Body of pancreas (tissue), 4 donors: Measurements from ENCODE around the gene ARL5C.

Experiments
- POLR2A ChIP-seq, 3 donors: fragments of 450-650 bp; IDR thresholded peaks; one replicate each; pipeline ENCODE4 v1.6.1; 2016; ENCODE audit warnings: antibody characterized with exemption in 3 of 3, mild to moderate bottlenecking in 2 of 3
- TF ChIP-seq, protein P1 (sequence below), 7 experiments: fragments of 450-650 bp in 4 of 7; fragments of 200-600 bp in 3 of 7; sonication (generic) in 3 of 7; IDR thresholded peaks; one replicate each; pipeline ENCODE4 v1.5.1; 2016 to 2019; ENCODE audit warnings: antibody characterized with exemption in 7 of 7

GRCh38 chr17:39187152-39187830 lies 21.3 kb upstream of the ARL5C start:
- TF ChIP-seq, protein P1, sequence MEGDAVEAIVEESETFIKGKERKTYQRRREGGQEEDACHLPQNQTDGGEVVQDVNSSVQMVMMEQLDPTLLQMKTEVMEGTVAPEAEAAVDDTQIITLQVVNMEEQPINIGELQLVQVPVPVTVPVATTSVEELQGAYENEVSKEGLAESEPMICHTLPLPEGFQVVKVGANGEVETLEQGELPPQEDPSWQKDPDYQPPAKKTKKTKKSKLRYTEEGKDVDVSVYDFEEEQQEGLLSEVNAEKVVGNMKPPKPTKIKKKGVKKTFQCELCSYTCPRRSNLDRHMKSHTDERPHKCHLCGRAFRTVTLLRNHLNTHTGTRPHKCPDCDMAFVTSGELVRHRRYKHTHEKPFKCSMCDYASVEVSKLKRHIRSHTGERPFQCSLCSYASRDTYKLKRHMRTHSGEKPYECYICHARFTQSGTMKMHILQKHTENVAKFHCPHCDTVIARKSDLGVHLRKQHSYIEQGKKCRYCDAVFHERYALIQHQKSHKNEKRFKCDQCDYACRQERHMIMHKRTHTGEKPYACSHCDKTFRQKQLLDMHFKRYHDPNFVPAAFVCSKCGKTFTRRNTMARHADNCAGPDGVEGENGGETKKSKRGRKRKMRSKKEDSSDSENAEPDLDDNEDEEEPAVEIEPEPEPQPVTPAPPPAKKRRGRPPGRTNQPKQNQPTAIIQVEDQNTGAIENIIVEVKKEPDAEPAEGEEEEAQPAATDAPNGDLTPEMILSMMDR (IDR thresholded peaks at IDR 0.05) = no peak
- TF ChIP-seq POLR2A (IDR thresholded peaks at IDR 0.05) = no peak
